Measurements from ENCODE around the gene SLC7A14.

GRCh38 chr3:170413291-170413690, 172.6 kb downstream of the SLC7A14 start:
- TF ChIP-seq EZH2 (IDR thresholded peaks at IDR 0.05; ENCODE audit: insufficient read depth, poor library complexity, severe bottlenecking) (no peak), EZH2phosphoT487 (IDR thresholded peaks at IDR 0.05; ENCODE audit: insufficient read depth, low read depth) (no peak)

All from GM23248 (cell line).